ENCODE data around the gene RASL11B. TPM values are rescaled to one million over a fixed set of nuclear protein-coding genes. Genes with fewer than 3 reads are reported as not detected.

RASL11B gene
- total and polyA plus RNA-seq, 8 donors: 0.83 to 6.4 (median 2.9) TPM; not detected in 1

DNA sequence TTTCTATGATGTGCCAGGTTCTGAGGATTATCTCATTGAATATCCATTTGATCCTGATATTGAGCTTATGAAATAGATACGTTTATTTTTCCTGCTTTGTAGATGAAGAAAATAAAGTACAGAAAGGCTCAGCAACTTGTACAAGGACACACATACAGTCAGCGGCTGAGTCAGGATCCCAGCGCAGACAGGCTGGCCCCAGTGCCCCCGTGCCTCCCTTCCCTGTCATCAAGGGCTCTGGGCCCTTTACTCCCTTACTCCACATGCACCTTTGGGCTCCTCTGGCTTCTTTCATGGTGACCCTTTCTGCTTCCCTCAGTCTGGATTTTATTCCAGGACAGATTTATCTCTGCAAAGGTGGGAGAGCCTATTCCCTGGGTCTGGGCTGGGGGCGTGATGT lies 12.8 kb downstream of the RASL11B start:
- intact Hi-C loops (cut with DNase I; ENCODE audit: low total_unique reads): no loop called here
- no peak for DNase-seq
- H3K36me3 ChIP-seq: no peaks in the 10 kb centered on the region
- TF ChIP-seq POLR2A (IDR thresholded peaks at IDR 0.05) (no peak), EP300 (IDR thresholded peaks at IDR 0.05) (no peak), POLR2AphosphoS5 (IDR thresholded peaks at IDR 0.05) (no peak)
- TF ChIP-seq, protein P1, sequence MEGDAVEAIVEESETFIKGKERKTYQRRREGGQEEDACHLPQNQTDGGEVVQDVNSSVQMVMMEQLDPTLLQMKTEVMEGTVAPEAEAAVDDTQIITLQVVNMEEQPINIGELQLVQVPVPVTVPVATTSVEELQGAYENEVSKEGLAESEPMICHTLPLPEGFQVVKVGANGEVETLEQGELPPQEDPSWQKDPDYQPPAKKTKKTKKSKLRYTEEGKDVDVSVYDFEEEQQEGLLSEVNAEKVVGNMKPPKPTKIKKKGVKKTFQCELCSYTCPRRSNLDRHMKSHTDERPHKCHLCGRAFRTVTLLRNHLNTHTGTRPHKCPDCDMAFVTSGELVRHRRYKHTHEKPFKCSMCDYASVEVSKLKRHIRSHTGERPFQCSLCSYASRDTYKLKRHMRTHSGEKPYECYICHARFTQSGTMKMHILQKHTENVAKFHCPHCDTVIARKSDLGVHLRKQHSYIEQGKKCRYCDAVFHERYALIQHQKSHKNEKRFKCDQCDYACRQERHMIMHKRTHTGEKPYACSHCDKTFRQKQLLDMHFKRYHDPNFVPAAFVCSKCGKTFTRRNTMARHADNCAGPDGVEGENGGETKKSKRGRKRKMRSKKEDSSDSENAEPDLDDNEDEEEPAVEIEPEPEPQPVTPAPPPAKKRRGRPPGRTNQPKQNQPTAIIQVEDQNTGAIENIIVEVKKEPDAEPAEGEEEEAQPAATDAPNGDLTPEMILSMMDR (IDR thresholded peaks at IDR 0.05): no peak
- 90 to 97% (median 95%) methylated on average over 5 of the region's 5 CpGs for whole genome bisulfite sequencing, 5 donors
- H3K9me3 ChIP-seq: no peaks in the 10 kb centered on the region
- H3K27ac ChIP-seq: no peak overlapping the region
- H3K4me3 ChIP-seq: no peak overlapping the region
- no peaks in the 10 kb centered on the region for H3K27me3 ChIP-seq
- peaks cover 0 to 20% (median 7%) of the 10 kb centered on the region in 4 donors for H3K4me1 ChIP-seq

DNA sequence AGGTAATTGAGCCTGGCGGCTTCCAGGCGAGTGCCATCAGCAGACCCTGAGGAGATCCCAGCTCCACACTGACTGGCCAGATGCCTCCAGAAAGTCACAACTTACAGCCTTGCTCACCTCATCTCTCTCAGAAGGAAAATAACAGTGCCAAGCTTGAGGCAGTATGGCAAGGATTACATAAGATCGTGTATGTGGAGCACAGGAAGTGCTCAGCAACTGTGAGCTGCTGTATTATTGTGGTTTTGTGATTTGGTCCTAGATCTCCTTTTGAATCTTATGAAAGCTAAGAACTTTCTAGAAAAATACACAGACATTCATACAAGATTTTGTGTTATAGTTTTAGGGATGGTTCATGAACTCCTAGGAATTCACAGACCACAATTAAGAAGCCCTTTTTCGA lies 14.0 kb downstream of the RASL11B start:
- intact Hi-C loops (cut with DNase I; ENCODE audit: low total_unique reads): no loop called here
- Histone ChIP-seq H3K4me1 (peaks cover 0 to 12% (median 0%) of the 10 kb centered on the region in 4 donors), H3K27ac (no peak overlapping the region), H3K36me3 (no peaks in the 10 kb centered on the region), H3K27me3 (no peaks in the 10 kb centered on the region), H3K9me3 (no peaks in the 10 kb centered on the region), H3K4me3 (no peak overlapping the region)
- DNase-seq: no peak
- no peak for TF ChIP-seq POLR2A (IDR thresholded peaks at IDR 0.05)
- no peak for TF ChIP-seq EP300 (IDR thresholded peaks at IDR 0.05)
- TF ChIP-seq, protein P1 (IDR thresholded peaks at IDR 0.05): no peak
- no peak for TF ChIP-seq POLR2AphosphoS5 (IDR thresholded peaks at IDR 0.05)
- 84 to 93% (median 86%) methylated on average over 4 of the region's 4 CpGs for WGBS, 5 donors

DNA sequence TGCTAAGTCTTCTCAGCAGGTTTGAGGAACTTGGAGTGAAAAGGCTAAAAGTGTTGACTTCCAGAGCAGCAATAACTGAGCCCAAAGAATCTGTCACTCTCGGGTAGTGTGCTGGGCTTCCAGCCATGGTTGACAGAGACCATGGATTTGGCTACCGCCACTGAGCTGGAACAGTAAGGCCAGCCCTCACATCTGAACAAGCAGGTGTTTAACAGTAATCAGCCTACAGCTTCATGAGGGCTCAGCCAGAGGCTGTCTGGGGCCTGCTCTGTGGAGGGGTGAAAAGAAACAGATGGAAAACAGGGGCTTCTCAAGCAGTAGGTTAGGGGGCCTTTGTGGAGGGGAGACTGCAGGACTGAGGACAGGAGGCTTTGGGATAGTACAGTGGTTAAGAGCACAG lies 14.9 kb downstream of the RASL11B start:
- intact Hi-C loops (cut with DNase I; ENCODE audit: low total_unique reads): no loop called here
- TF ChIP-seq POLR2AphosphoS5 (IDR thresholded peaks at IDR 0.05) (no peak), EP300 (IDR thresholded peaks at IDR 0.05) (no peak), POLR2A (IDR thresholded peaks at IDR 0.05) (no peak)
- TF ChIP-seq, protein P1 (IDR thresholded peaks at IDR 0.05): no peak
- Histone ChIP-seq H3K4me3 (no peak overlapping the region), H3K4me1 (peaks cover 0 to 12% (median 0%) of the 10 kb centered on the region in 4 donors), H3K27me3 (no peaks in the 10 kb centered on the region), H3K27ac (no peak overlapping the region), H3K9me3 (no peaks in the 10 kb centered on the region), H3K36me3 (no peaks in the 10 kb centered on the region)
- 43 to 66% (median 48%) methylated on average over 2 of the region's 2 CpGs for WGBS, 5 donors
- peak; percentile 27 to 29 for DNase-seq

DNA sequence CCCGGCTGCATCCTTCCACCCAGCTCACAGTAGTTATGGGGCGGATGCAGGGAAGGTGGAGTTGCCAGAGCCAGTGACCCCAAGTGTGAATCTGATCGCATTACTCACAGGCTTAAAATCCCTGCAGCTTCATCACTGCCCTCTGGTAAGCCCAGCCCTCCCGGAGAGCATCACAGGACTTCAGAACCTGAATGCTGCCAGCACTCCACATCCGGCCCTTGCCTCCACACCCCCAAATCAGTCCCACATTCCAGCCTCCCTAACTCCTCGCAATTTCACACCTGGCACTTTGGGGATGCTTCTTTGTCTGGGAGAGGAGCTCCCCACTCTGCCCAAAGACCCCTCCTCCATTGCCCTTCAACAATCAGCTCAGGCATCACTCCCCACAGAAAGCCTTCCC lies 15.6 kb downstream of the RASL11B start:
- 86 to 96% (median 91%) methylated on average over 5 to 6 of the region's 6 CpGs for WGBS, 5 donors
- H3K36me3 ChIP-seq: no peaks in the 10 kb centered on the region
- H3K4me1 ChIP-seq: peaks cover 0 to 12% (median 0%) of the 10 kb centered on the region in 4 donors
- TF ChIP-seq EP300 (IDR thresholded peaks at IDR 0.05): no peak
- H3K27ac ChIP-seq: no peak overlapping the region
- intact Hi-C loops (cut with DNase I; ENCODE audit: low total_unique reads): no loop called here
- DNase-seq: no peak
- H3K4me3 ChIP-seq: no peak overlapping the region
- no peaks in the 10 kb centered on the region for H3K9me3 ChIP-seq
- no peaks in the 10 kb centered on the region for H3K27me3 ChIP-seq

DNA sequence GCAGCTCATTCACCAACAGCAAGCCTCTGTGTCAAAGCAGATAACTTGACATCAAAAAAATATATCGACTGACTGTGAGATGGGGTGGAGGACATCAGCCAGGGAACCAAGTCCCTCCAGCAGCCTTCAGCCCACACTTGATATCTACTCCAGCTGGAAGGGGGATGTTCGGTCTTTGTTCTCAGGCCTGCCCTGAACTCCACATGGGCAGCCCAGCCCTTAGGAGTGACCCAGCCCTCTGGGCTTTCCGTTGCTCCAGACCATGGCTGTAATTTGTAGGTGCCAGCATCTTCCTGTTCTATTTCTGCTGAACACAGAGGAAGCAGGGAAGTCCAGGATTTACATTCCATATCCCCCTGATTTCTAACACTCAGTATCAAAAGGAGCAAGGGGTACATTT lies 17.4 kb downstream of the RASL11B start:
- no peaks in the 10 kb centered on the region for H3K9me3 ChIP-seq
- no peak overlapping the region for H3K27ac ChIP-seq
- TF ChIP-seq, protein P1 (IDR thresholded peaks at IDR 0.05): no peak
- TF ChIP-seq EP300 (IDR thresholded peaks at IDR 0.05) (no peak), POLR2A (IDR thresholded peaks at IDR 0.05) (no peak), POLR2AphosphoS5 (IDR thresholded peaks at IDR 0.05) (no peak)
- H3K36me3 ChIP-seq: peaks cover 0 to under 1% (median 0%) of the 10 kb centered on the region in 4 donors
- no peaks in the 10 kb centered on the region for H3K4me1 ChIP-seq
- no peak overlapping the region for H3K4me3 ChIP-seq
- no peak for DNase-seq
- no peaks in the 10 kb centered on the region for H3K27me3 ChIP-seq
- intact Hi-C loops (cut with DNase I; ENCODE audit: low total_unique reads): no loop called here
- 74 to 88% (median 84%) methylated on average over 3 of the region's 3 CpGs for WGBS, 5 donors
